HG03460 (cell line): ENCODE measurements around the gene CDH13.

Source experiments
- ATAC-seq: cut with Tn5 transposase; IDR thresholded peaks from one replicate; pipeline ENCODE4 v1.9.1; 2021; ENCODE audit not compliant: unreplicated experiment

The CDH13 gene

DNA sequence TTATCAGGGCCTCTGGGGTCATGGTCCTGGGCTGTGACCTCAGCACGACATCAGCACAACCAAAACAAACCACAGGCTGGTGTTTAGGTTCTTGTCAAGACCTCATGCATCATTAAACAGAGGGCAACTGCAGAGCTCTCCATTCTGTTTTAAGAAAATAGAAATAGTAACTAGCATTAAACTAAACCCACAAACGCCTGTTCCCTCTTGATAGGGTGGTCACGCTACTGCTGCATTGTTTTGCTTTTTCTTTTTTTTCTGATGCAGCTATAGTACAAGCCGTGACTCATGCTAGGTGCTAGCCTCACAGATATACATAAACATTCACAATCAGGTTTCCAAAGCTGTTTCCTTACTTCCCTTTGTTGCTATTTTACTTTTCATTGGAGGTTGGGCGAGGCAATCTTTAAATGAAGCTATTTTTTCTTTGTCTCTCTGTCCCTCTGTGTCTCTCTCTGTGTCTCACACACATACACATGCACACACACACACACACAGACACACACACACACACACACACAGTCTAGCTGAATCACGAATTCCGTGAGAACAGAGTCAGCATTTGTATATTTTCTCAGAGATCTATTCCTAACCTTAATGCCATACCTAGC, 310.3 kb downstream of the CDH13 start:
- no peak for ATAC-seq

GRCh38 chr16:82937926-82938520, 311.3 kb downstream of the CDH13 start:
- no peak for ATAC-seq

DNA sequence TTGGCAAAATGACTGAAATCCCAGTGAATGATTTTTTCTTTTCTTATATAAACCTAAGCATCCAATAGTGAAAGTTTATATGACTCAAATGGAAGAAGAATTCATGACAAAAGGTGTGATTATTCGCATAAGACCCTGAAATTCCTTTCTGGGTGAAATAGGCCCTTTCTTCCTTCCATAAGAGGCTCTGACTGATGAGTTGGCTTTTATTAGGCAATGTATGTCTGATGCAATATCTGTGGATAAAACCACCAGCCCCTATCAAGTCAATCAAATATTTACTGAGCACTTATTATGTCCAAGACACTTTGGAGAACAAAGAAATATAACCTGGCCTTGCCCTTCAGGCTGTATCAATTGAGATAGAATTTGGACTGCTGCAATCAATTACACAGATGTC, 316.6 kb downstream of the CDH13 start:
- ATAC-seq, result no peak

DNA sequence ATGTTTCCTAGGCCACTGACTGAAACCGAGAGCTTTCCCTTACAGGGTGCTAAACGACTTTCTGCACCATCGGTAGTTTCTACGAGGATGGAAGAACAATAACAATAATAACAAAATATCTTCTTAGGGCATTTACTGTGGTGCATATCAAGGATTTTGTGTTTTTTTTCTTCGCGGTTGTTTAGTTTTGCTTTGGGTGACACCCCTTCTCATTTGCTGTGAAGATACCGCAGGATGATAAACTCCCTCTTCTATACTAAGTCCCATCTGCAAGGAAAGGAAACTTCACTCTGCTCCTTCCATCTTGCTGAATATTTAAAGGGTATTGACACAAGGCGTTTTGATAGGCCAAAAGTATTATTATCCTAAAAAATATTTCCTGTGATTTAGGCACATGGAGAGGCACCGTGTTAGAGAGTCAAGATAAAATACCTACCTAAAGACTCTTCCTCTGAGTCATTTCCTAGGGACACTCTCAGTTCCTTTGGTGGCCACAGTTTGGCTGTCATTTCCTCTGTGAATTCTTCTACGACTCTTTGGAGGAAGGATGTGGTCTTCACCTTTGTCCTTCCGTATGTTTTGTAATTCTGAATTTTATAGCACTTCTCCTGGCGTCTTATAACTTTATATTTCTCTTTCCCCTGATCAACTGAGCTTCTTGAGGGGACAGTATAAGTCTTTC, 318.8 kb downstream of the CDH13 start:
- ATAC-seq, result no peak

- ATAC-seq, result no peak
These were observed 320.9 kb downstream of the CDH13 start for GRCh38 chr16:82947698-82948097.

- ATAC-seq, result no peak
These were observed 322.2 kb downstream of the CDH13 start for GRCh38 chr16:82949016-82949415.

- no peak for ATAC-seq
These were observed 326.7 kb downstream of the CDH13 start for GRCh38 chr16:82953517-82953916.

DNA sequence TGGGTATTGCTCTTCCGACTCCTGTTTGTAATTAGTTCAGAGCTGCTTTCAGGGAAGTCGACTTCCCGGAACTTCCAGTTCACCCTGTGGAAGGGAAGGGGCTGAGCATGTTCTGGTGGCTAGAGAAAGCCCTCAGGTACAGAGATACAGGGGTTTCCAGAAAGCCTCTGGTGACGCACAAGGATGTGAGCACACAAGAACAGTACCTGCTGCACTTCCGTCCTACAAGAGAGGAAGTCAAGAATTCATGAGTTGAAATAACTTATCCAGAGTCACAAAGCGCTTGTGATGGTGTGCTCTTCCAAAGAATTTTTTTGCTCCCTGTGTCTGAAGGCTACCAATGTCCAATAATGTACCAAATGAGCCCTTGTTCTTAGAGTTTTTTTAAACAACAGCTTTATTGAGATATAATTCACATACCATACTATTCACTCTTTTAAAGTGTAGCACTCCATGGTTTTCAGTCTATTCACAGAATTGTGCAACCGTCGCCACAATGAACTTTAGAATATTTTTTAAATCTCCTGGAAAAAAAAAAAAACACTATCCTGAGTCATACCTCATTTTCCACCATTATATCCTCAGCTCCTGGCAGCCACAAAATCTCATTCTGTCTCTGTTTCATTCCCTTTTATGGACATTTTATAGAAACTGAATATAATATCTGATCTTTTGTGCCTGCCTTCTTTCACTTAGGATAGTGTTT, 327.6 kb downstream of the CDH13 start:
- ATAC-seq, result no peak

DNA sequence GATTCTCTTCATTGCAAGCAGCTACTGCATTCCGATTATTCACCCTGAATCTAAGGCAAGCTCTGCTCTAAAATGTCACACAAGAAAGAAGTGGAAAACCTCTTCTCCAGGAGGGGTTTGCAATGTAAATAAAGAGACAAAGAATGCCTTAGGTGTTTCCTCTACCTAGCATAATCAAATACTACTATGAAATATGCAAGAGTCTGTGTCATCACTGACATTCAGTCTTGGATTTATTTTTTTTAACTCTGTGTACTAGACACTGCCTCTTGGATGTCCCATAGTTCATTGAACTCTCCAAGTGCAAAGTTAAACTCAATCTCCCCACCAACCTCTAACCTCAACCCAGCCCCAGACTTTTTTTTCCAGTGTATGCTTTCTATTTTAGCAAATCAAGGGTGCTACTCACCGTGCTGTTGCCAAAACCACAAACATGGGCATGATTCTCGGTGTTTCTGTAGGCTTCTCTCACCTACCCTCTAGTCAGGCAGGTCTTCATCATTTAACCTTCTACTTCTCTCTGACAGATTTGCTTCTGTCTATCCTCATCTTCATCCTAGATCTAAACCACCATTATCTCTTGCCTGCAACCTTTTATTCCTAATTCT, 329.1 kb downstream of the CDH13 start:
- no peak for ATAC-seq

- no peak for ATAC-seq
These were observed 330.4 kb downstream of the CDH13 start for GRCh38 chr16:82957212-82957611.

GRCh38 chr16:82960918-82961317, 334.1 kb downstream of the CDH13 start:
- ATAC-seq, result no peak

DNA sequence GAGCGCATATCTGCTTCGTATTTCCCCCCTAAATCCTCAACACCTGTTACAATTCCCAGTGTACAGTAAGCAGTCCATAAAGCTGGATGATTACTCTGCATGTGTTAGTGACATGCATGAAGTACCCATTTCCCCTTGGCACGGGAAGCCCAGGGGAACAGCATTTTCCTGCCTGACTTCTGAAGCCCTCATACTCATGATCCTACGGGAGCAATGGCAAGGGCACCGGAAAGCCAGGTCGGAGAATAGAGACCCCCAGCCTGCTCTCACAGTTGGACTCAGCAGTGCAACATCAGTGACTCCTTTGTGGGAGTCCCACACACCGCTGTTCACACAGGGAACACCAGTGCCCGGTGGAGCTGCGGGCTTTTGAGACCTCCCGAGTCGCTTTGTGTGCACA, 336.9 kb downstream of the CDH13 start:
- ATAC-seq, result no peak

GRCh38 chr16:82965808-82966207, 339.0 kb downstream of the CDH13 start:
- no peak for ATAC-seq

GRCh38 chr16:82967424-82967823, 340.7 kb downstream of the CDH13 start:
- no peak for ATAC-seq

- ATAC-seq, result no peak
These were observed 344.4 kb downstream of the CDH13 start for GRCh38 chr16:82971126-82971525.

GRCh38 chr16:82972331-82972919, 345.7 kb downstream of the CDH13 start:
- ATAC-seq, result no peak

GRCh38 chr16:82979406-82980111, 352.8 kb downstream of the CDH13 start:
- no peak for ATAC-seq

DNA sequence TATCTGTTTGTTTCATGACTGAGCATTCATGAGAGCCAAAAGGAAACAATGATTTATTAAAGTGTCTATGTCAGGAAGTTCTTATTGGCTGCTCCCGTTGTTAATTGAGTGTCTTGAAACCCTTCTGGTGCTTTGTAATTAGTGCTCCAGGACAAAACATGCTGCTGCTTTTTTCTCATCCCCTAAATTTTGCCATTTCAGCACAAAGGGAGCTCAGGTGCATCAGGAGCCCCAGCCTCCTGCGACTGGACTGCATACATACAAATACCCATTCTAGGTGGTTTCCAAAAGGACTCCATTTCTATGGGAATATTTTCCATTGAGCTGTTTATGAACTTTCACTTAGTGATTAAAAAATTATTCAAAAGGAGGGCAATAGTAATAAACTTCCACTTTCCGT, 354.0 kb downstream of the CDH13 start:
- no peak for ATAC-seq

GRCh38 chr16:82987767-82988166, 361.0 kb downstream of the CDH13 start:
- no peak for ATAC-seq

- ATAC-seq, result no peak
These were observed 363.4 kb downstream of the CDH13 start for GRCh38 chr16:82990155-82990554.

- no peak for ATAC-seq
These were observed 364.6 kb downstream of the CDH13 start for GRCh38 chr16:82991410-82991809.
